ENCODE data around the gene CHMP4B. TPM values are rescaled to one million over a fixed set of nuclear protein-coding genes. Genes with fewer than 3 reads are reported as not detected.

CHMP4B gene
- total and polyA plus RNA-seq, 4 donors = 2.7 to 37.2 (median 17.2) TPM

DNA sequence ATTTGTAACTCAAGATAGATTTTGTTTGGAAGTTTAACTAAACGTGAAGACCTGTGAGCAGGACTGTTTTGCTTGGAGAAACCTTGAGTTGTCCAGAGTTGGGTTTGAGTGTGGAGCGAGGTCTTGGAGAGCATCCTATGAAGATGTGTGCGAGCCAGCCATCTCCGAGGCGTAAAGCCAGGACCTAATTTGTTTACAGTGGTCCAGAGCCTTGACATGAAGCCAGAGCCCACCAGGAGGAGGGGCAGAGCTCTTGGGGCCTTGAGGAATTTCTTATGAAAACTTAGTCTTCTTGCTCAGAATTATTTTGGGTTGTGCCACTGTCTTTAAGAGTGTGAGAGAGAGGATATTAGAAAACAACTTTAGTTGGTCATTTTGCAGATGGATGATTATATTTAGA lies 6.3 kb downstream of the CHMP4B start:
- DNase-seq (ENCODE audit: low spot score) = no peak
- Histone ChIP-seq H3K9ac (ENCODE audit: low read depth in 1 of 2, low read length in 2 of 2) (no peak overlapping the region), H3K4me1 (ENCODE audit: control insufficient read depth in 4 of 4, insufficient read depth in 4 of 4, low read length in 3 of 4) (peaks cover 12 to 34% (median 24%) of the 10 kb centered on the region in 4 donors), H3K9me3 (ENCODE audit: control insufficient read depth in 4 of 4, low read length in 3 of 4) (no peaks in the 10 kb centered on the region), H3K27ac (ENCODE audit: low read depth in 1 of 2, low read length in 2 of 2) (no peak overlapping the region), H3K36me3 (ENCODE audit: control insufficient read depth in 4 of 4, insufficient read depth in 3 of 4, low read depth in 1 of 4, low read length in 3 of 4) (no peaks in the 10 kb centered on the region), H3K4me3 (ENCODE audit: low read depth in 1 of 3, low read length in 3 of 3) (no peak overlapping the region), H3K27me3 (ENCODE audit: control insufficient read depth in 4 of 4, insufficient read depth in 4 of 4, low read length in 3 of 4) (no peaks in the 10 kb centered on the region)
- WGBS = 92% methylated on average over 5 of the region's 5 CpGs
- TF ChIP-seq YY1 (IDR thresholded peaks at IDR 0.05) = no peak
- TF ChIP-seq TAF1 (conservative IDR thresholded peaks at IDR 0.05) = no peak
- TF ChIP-seq SP1 (IDR thresholded peaks at IDR 0.05) = no peak
- TF ChIP-seq, protein P1, sequence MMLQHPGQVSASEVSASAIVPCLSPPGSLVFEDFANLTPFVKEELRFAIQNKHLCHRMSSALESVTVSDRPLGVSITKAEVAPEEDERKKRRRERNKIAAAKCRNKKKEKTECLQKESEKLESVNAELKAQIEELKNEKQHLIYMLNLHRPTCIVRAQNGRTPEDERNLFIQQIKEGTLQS (IDR thresholded peaks at IDR 0.05) = no peak
- TF ChIP-seq EGR1 (IDR thresholded peaks at IDR 0.05; ENCODE audit: low read depth in 2 of 2) = no peak
- TF ChIP-seq, protein P2, sequence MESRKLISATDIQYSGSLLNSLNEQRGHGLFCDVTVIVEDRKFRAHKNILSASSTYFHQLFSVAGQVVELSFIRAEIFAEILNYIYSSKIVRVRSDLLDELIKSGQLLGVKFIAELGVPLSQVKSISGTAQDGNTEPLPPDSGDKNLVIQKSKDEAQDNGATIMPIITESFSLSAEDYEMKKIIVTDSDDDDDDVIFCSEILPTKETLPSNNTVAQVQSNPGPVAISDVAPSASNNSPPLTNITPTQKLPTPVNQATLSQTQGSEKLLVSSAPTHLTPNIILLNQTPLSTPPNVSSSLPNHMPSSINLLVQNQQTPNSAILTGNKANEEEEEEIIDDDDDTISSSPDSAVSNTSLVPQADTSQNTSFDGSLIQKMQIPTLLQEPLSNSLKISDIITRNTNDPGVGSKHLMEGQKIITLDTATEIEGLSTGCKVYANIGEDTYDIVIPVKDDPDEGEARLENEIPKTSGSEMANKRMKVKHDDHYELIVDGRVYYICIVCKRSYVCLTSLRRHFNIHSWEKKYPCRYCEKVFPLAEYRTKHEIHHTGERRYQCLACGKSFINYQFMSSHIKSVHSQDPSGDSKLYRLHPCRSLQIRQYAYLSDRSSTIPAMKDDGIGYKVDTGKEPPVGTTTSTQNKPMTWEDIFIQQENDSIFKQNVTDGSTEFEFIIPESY (IDR thresholded peaks at IDR 0.05) = no peak
- TF ChIP-seq, protein P3, sequence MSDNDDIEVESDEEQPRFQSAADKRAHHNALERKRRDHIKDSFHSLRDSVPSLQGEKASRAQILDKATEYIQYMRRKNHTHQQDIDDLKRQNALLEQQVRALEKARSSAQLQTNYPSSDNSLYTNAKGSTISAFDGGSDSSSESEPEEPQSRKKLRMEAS (IDR thresholded peaks at IDR 0.05) = no peak
- TF ChIP-seq RAD21 (IDR thresholded peaks at IDR 0.05) = no peak
- TF ChIP-seq NR2F2 (IDR thresholded peaks at IDR 0.05) = no peak
- TF ChIP-seq HNF4A (conservative IDR thresholded peaks at IDR 0.05) = no peak

DNA sequence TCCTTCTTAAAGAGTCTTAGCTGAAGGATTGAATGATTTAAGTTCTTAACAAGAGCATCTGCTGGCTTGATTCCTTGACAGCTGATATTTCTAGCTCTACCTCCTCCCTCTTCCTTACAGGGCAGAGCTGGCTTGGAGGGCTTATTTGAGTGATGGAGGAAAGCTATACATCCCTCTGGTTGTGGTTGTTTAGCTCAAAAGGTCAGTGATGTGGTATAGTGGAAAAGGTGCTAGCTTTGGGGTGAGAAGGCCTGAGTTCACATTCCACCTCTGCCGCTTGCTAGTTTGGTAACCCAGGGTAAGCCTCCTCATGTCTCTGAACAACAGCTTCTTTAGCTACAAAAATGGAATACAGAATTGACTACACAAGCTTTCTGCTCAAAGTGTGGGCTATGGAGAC lies 8.3 kb downstream of the CHMP4B start:
- Histone ChIP-seq H3K9me3 (ENCODE audit: control insufficient read depth in 4 of 4, low read length in 3 of 4) (no peaks in the 10 kb centered on the region), H3K9ac (ENCODE audit: low read depth in 1 of 2, low read length in 2 of 2) (no peak overlapping the region), H3K27me3 (ENCODE audit: control insufficient read depth in 4 of 4, insufficient read depth in 4 of 4, low read length in 3 of 4) (no peaks in the 10 kb centered on the region), H3K4me1 (ENCODE audit: control insufficient read depth in 4 of 4, insufficient read depth in 4 of 4, low read length in 3 of 4) (peaks cover 6 to 15% (median 9%) of the 10 kb centered on the region in 4 donors), H3K4me3 (ENCODE audit: low read depth in 1 of 3, low read length in 3 of 3) (no peak overlapping the region), H3K27ac (ENCODE audit: low read depth in 1 of 2, low read length in 2 of 2) (no peak overlapping the region), H3K36me3 (ENCODE audit: control insufficient read depth in 4 of 4, insufficient read depth in 3 of 4, low read depth in 1 of 4, low read length in 3 of 4) (no peaks in the 10 kb centered on the region)
- DNase-seq (ENCODE audit: low spot score) = no peak
- no peak for TF ChIP-seq HNF4G (IDR thresholded peaks at IDR 0.05)
- TF ChIP-seq HNF4A (conservative IDR thresholded peaks at IDR 0.05) = no peak
- TF ChIP-seq SP1 (IDR thresholded peaks at IDR 0.05) = no peak
- no peak for TF ChIP-seq RXRA (IDR thresholded peaks at IDR 0.05)
- TF ChIP-seq, protein P4, sequence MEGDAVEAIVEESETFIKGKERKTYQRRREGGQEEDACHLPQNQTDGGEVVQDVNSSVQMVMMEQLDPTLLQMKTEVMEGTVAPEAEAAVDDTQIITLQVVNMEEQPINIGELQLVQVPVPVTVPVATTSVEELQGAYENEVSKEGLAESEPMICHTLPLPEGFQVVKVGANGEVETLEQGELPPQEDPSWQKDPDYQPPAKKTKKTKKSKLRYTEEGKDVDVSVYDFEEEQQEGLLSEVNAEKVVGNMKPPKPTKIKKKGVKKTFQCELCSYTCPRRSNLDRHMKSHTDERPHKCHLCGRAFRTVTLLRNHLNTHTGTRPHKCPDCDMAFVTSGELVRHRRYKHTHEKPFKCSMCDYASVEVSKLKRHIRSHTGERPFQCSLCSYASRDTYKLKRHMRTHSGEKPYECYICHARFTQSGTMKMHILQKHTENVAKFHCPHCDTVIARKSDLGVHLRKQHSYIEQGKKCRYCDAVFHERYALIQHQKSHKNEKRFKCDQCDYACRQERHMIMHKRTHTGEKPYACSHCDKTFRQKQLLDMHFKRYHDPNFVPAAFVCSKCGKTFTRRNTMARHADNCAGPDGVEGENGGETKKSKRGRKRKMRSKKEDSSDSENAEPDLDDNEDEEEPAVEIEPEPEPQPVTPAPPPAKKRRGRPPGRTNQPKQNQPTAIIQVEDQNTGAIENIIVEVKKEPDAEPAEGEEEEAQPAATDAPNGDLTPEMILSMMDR (IDR thresholded peaks at IDR 0.05; ENCODE audit: low read depth, low read length, missing input control) = no peak
- no peak for TF ChIP-seq JUND (IDR thresholded peaks at IDR 0.05)
- no peak for TF ChIP-seq TAF1 (conservative IDR thresholded peaks at IDR 0.05)
- no peak for TF ChIP-seq FOXA2 (IDR thresholded peaks at IDR 0.05)
- no peak for TF ChIP-seq EGR1 (IDR thresholded peaks at IDR 0.05; ENCODE audit: low read depth in 2 of 2)
- TF ChIP-seq NR2F2 (IDR thresholded peaks at IDR 0.05) = no peak
- no peak for TF ChIP-seq YY1 (IDR thresholded peaks at IDR 0.05)
- TF ChIP-seq, protein P2 (IDR thresholded peaks at IDR 0.05) = no peak
- WGBS = 96% methylated on average over 1 of the region's 1 CpG

Data from liver (tissue), 9 donors.